ENCODE results near the gene TARS2. TPM values are rescaled to one million over a fixed set of nuclear protein-coding genes. Genes with fewer than 3 reads are reported as not detected.

Gene TARS2
- total RNA-seq, 2 donors from 2014 or later = 16.3 to 18.5 TPM

- no peak for DNase-seq
- ATAC-seq = no peak
- intact Hi-C loops (cut with DNase I) = loop anchor here (5.0 to 10.0 kb wide), 2 partner anchors 69 to 72 kb away; no protein-coding TSS in a partner anchor
These were observed 46.8 kb downstream of the TARS2 start for GRCh38 chr1:150534002-150534401.

- ATAC-seq (no peak), DNase-seq (no peak)
- intact Hi-C loops (cut with DNase I) = loop anchor here in 1 of 2 donors (10.0 kb wide), 1 partner anchor 71 kb away; no protein-coding TSS in a partner anchor
These were observed 48.5 kb downstream of the TARS2 start for GRCh38 chr1:150535511-150536287.

GRCh38 chr1:150536836-150537731 is 49.9 kb downstream of the TARS2 start:
- ATAC-seq = no peak

GRCh38 chr1:150537732-150538684 is 50.8 kb downstream of the TARS2 start:
- ATAC-seq = peak; percentile 34 to 35
- intact Hi-C loops (cut with DNase I) = loop anchor here in 1 of 2 donors (10.0 kb wide), 1 partner anchor 73 kb away; no protein-coding TSS in a partner anchor
- peak; percentile 60 for DNase-seq

More at GRCh38 chr1:150536836-150537731, 49.9 kb downstream of the TARS2 start:
- intact Hi-C loops (cut with DNase I) = loop anchor here in 1 of 2 donors (10.0 kb wide), 1 partner anchor 72 kb away; no protein-coding TSS in a partner anchor
- DNase-seq = no peak

GRCh38 chr1:150543500-150544143 is 56.4 kb downstream of the TARS2 start:
- intact Hi-C loops (cut with DNase I) = no loop called here
- ATAC-seq = peak; percentile 61 to 65

GRCh38 chr1:150544204-150544603 is 57.0 kb downstream of the TARS2 start:
- no peak for ATAC-seq
- intact Hi-C loops (cut with DNase I) = no loop called here
- peak; percentile 9 for DNase-seq

More at GRCh38 chr1:150543500-150544143, 56.4 kb downstream of the TARS2 start:
- DNase-seq = peak; percentile 71

- ATAC-seq (no peak), DNase-seq (peak; percentile 13)
- intact Hi-C loops (cut with DNase I) = no loop called here
These were observed 58.3 kb downstream of the TARS2 start for GRCh38 chr1:150545486-150546032.

- ATAC-seq (no peak), DNase-seq (no peak)
- intact Hi-C loops (cut with DNase I) = no loop called here
These were observed 59.2 kb downstream of the TARS2 start for GRCh38 chr1:150546294-150546937.

GRCh38 chr1:150548324-150548631 is 61.1 kb downstream of the TARS2 start:
- intact Hi-C loops (cut with DNase I) = no loop called here
- DNase-seq = no peak
- no peak for ATAC-seq

- intact Hi-C loops (cut with DNase I) = no loop called here
- ATAC-seq = peak; percentile 39 to 54
- no peak for DNase-seq
These were observed 61.6 kb downstream of the TARS2 start, which contains the start of gene ADAMTSL4 for GRCh38 chr1:150548632-150549495. Gene ADAMTSL4 (plus strand): TSS chr1:150549408. CDS start chr1:150552289, 2,881 bp downstream.

- intact Hi-C loops (cut with DNase I) = no loop called here
- DNase-seq = no peak
- ATAC-seq = peak; percentile 7
These were observed 62.4 kb downstream of the TARS2 start for GRCh38 chr1:150549496-150550221.

- intact Hi-C loops (cut with DNase I) = no loop called here
- ATAC-seq (peak; percentile 13 to 18), DNase-seq (peak; percentile 71)
These were observed 63.2 kb downstream of the TARS2 start for GRCh38 chr1:150550222-150551050.

- ATAC-seq (peak; percentile 2 to 3), DNase-seq (no peak)
- intact Hi-C loops (cut with DNase I) = no loop called here
These were observed 64.0 kb downstream of the TARS2 start for GRCh38 chr1:150551051-150551783.

GRCh38 chr1:150551784-150552127 is 64.5 kb downstream of the TARS2 start:
- ATAC-seq = no peak
- intact Hi-C loops (cut with DNase I) = no loop called here
- no peak for DNase-seq

All from left cardiac atrium (tissue), 4 donors.